GDM1 (cell line): ENCODE results near the gene CTNNBL1.

Experiments used
- DNase-seq: peaks from one replicate; lab custom pipeline; 2025; lab: John Stamatoyannopoulos, UW

The CTNNBL1 gene

GRCh38 chr20:37816003-37816402 lies 122.2 kb downstream of the CTNNBL1 start:
- no peak for DNase-seq

- DNase-seq, result no peak
Measured at GRCh38 chr20:37816726-37817125, 122.9 kb downstream of the CTNNBL1 start.

GRCh38 chr20:37821696-37822095 lies 127.9 kb downstream of the CTNNBL1 start:
- no peak for DNase-seq

- no peak for DNase-seq
Measured at GRCh38 chr20:37822141-37822601, 128.3 kb downstream of the CTNNBL1 start.

GRCh38 chr20:37823296-37823980 lies 129.6 kb downstream of the CTNNBL1 start:
- no peak for DNase-seq

- no peak for DNase-seq
Measured at GRCh38 chr20:37827605-37828004, 133.8 kb downstream of the CTNNBL1 start.

- no peak for DNase-seq
Measured at GRCh38 chr20:37828684-37829083, 134.9 kb downstream of the CTNNBL1 start.

- DNase-seq, result no peak
Measured at GRCh38 chr20:37829128-37829527, 135.3 kb downstream of the CTNNBL1 start.

GRCh38 chr20:37833221-37833896 lies 139.5 kb downstream of the CTNNBL1 start:
- DNase-seq, result no peak

- DNase-seq, result no peak
Measured at GRCh38 chr20:37836926-37837325, 143.1 kb downstream of the CTNNBL1 start.

GRCh38 chr20:37837924-37838323 lies 144.1 kb downstream of the CTNNBL1 start:
- no peak for DNase-seq

GRCh38 chr20:37838769-37839431 lies 145.1 kb downstream of the CTNNBL1 start:
- no peak for DNase-seq

- DNase-seq, result no peak
Measured at GRCh38 chr20:37839432-37839827, 145.6 kb downstream of the CTNNBL1 start.

- DNase-seq, result no peak
Measured at GRCh38 chr20:37839955-37840354, 146.1 kb downstream of the CTNNBL1 start.

GRCh38 chr20:37841389-37841788 lies 147.6 kb downstream of the CTNNBL1 start:
- DNase-seq, result no peak

- no peak for DNase-seq
Measured at GRCh38 chr20:37841971-37842370, 148.1 kb downstream of the CTNNBL1 start.

GRCh38 chr20:37845241-37845681 lies 151.4 kb downstream of the CTNNBL1 start:
- no peak for DNase-seq

GRCh38 chr20:37845878-37846277 lies 152.0 kb downstream of the CTNNBL1 start:
- no peak for DNase-seq

GRCh38 chr20:37846573-37846972 lies 152.7 kb downstream of the CTNNBL1 start:
- DNase-seq, result no peak

GRCh38 chr20:37848706-37849105 lies 154.9 kb downstream of the CTNNBL1 start:
- DNase-seq, result no peak

- no peak for DNase-seq
Measured at GRCh38 chr20:37849156-37849555, 155.3 kb downstream of the CTNNBL1 start.

GRCh38 chr20:37849566-37849965 lies 155.7 kb downstream of the CTNNBL1 start:
- DNase-seq, result no peak

GRCh38 chr20:37850036-37850592 lies 156.3 kb downstream of the CTNNBL1 start:
- no peak for DNase-seq
